Pancreas (tissue), 10 donors: ENCODE data around the gene ARL15. TPM values are rescaled to one million over a fixed set of nuclear protein-coding genes. Genes with fewer than 3 reads are reported as not detected.

Experiments
- ATAC-seq, 4 donors: fragments of 200-7000 bp; cut with Tn5 transposase; one replicate each; pipeline versions ENCODE4 v1.8.0 to v1.9.1; 2020; ENCODE audit warnings: mild to moderate bottlenecking in 4 of 4, moderate library complexity in 4 of 4
- DNase-seq, 6 donors: peaks; one replicate each; pipeline ENCODE4 v3.0.0-alpha.2; 2020
- FAIRE-seq: peaks from 2 replicates; lab custom pipeline; 2012; peaks lifted over from hg19 to GRCh38; lab: Jason Lieb, UNC
- H3K27ac ChIP-seq, 4 donors: fragments of 200-600 bp; sonication (generic); 1 replicate in 3 of 4; 2 replicates in 1 of 4; pipeline versions ENCODE4 v1.5.0 to v1.8.0; 2020
- H3K27me3 ChIP-seq, 4 donors: fragments of 200-600 bp; one replicate each; pipeline ENCODE4 v1.8.0; 2021
- H3K36me3 ChIP-seq, 3 donors: fragments of 200-600 bp; sonication (generic) in 1 of 3; one replicate each; pipeline versions ENCODE4 v1.5.0 to v1.8.0; 2020 to 2021
- H3K4me1 ChIP-seq, 3 donors: fragments of 200-600 bp; one replicate each; pipeline ENCODE4 v1.8.0; 2021
- H3K4me3 ChIP-seq, 4 donors: fragments of 200-600 bp; sonication (generic) in 2 of 4; one replicate each; pipeline versions ENCODE4 v1.5.0 to v1.8.0; 2020 to 2021
- H3K9me3 ChIP-seq, 4 donors: fragments of 200-600 bp; one replicate each; pipeline ENCODE4 v1.8.0; 2021
- WGBS, 2 donors: extraction: QIAGEN DNeasy Blood & Tissue Kit; methylation state at CpG; one replicate each; pipeline ENCODE4 v1.1.7; 2013; 5-methylcytosine and 5-hydroxymethylcytosine counted together
- intact Hi-C, 3 donors: fragments of 100-400 bp; cut with DNase I; formaldehyde crosslinking; loops; one replicate each; pipeline versions ENCODE4 v1.11.1 to v1.14.2; 2022
- polyA plus RNA-seq, 2 donors: library from polyadenylated mRNA; stranded (reverse); fragments of 200-250 nt; gene quantifications; one replicate each; pipeline ENCODE4 v1.2.3, GENCODE V29; 2013
- total RNA-seq, 6 donors: library from RNA; stranded (reverse); fragmentation: NEBNext Ultra II Directional in 4 of 6; extraction: Animal tissue kit (Norgen Biotek cat#: 25700) in 4 of 6; gene quantifications; one replicate each; pipeline versions ENCODE4 v1.2.1 to v1.2.4, GENCODE V29; 2021 to 2023
- TF ChIP-seq, protein P1 (sequence below), 4 donors: fragments of 200-600 bp; sonication (generic) in 3 of 4; IDR thresholded peaks; one replicate each; pipeline versions ENCODE4 v1.5.0 to v1.8.0; 2021; ENCODE audit warnings: antibody characterized with exemption in 4 of 4
- donor health status: healthy with polysubstance abuse.
- donor health status: DM: no; HTN: no; CAD: no; lungs with moderate emphysema.
- donor health status: DM: no; HTN: no; CAD: no.
- donor health status: control.
- donor health status: control.
- donor health status: Bipolar disorder and iron deficiency.
- donor health status: DM: yes; HTN: yes; CAD: no.
- donor health status: DM: no; HTN: no; CAD: no.
- donor health status: DM: no; HTN: no; CAD: no.
- donor health status: DM: yes; HTN: yes; CAD: no.

ARL15 gene
- total and polyA plus RNA-seq, 8 donors = 3.9 to 14.0 (median 6.7) TPM

DNA sequence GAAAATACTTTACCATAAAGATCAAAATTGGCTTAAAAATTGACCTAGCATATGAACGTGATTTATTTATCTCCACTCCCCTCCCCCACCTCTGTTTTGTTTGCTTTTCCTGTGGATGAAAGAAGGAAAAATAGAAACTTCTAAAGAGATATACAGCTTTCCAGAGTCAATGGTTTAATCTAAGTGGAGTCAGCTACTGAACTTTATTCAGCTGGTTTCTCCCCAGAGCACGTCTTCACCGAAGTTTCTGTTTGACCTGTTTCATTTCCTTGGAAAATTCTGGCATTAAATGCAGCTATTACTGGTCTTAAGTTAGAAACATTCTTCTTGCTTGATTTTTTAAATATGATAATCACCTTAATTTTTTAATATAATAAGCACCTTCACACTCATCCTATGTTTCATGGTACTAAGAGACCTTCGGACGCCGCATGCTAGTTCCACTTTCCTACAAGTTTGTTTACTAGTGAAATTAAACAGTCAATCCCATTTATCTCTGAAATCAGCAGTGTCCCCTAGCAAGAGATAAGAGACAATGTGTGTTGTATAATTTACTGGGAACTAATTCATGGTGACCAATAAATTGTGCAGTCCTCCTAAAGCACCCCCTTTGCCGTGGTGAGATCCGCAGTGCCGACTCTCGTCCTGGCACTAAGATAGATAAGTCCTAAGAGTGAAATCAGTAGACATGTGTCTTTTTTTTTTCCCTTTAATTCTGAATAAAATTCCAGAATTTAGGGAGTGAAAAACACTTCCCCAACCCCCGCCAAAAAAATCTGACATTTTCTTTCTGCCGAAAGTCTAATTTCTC is 89.9 kb downstream of the ARL15 start:
- Histone ChIP-seq H3K4me1 (no peaks in the 10 kb centered on the region), H3K4me3 (peak overlapping the region in 2 of 4 donors; percentile 36 to 38), H3K27ac (peak overlapping the region in 1 of 4 donors; percentile 25), H3K36me3 (no peaks in the 10 kb centered on the region), H3K27me3 (no peaks in the 10 kb centered on the region), H3K9me3 (no peaks in the 10 kb centered on the region)
- no peak for DNase-seq
- intact Hi-C loops = loop anchor here in 1 of 3 donors (10.0 kb wide), 1 partner anchor 1056 kb away; no protein-coding TSS in a partner anchor
- no peak for FAIRE-seq
- WGBS, 2 donors = 22 to 33% methylated on average over 12 of the region's 12 CpGs
- TF ChIP-seq, protein P1, sequence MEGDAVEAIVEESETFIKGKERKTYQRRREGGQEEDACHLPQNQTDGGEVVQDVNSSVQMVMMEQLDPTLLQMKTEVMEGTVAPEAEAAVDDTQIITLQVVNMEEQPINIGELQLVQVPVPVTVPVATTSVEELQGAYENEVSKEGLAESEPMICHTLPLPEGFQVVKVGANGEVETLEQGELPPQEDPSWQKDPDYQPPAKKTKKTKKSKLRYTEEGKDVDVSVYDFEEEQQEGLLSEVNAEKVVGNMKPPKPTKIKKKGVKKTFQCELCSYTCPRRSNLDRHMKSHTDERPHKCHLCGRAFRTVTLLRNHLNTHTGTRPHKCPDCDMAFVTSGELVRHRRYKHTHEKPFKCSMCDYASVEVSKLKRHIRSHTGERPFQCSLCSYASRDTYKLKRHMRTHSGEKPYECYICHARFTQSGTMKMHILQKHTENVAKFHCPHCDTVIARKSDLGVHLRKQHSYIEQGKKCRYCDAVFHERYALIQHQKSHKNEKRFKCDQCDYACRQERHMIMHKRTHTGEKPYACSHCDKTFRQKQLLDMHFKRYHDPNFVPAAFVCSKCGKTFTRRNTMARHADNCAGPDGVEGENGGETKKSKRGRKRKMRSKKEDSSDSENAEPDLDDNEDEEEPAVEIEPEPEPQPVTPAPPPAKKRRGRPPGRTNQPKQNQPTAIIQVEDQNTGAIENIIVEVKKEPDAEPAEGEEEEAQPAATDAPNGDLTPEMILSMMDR (IDR thresholded peaks at IDR 0.05) = no peak
- peak in 3 of 4 donors; percentile 55 to 69 (median 61) for ATAC-seq

GRCh38 chr5:54217826-54218503 is 92.4 kb downstream of the ARL15 start:
- H3K4me3 ChIP-seq = no peak overlapping the region
- FAIRE-seq (peak; percentile 75), ATAC-seq (peak; percentile 84 to 91 (median 91)), DNase-seq (peak in 3 of 6 donors; percentile 11 to 61 (median 36))
- H3K27me3 ChIP-seq = no peaks in the 10 kb centered on the region
- no peaks in the 10 kb centered on the region for H3K36me3 ChIP-seq
- intact Hi-C loops = loop anchor here in 1 of 3 donors (5.0 kb wide), 1 partner anchor 741 kb away; no protein-coding TSS in a partner anchor
- TF ChIP-seq, protein P1 (IDR thresholded peaks at IDR 0.05) = peak; percentile 44 to 71 (median 59)
- WGBS, 2 donors = 55 to 60% methylated on average over 8 of the region's 8 CpGs
- H3K27ac ChIP-seq = no peak overlapping the region
- no peaks in the 10 kb centered on the region for H3K4me1 ChIP-seq
- no peaks in the 10 kb centered on the region for H3K9me3 ChIP-seq

- FAIRE-seq (no peak), DNase-seq (no peak), ATAC-seq (no peak)
- TF ChIP-seq, protein P1 (IDR thresholded peaks at IDR 0.05) = no peak
- intact Hi-C loops = loop anchor here in 1 of 3 donors (5.0 kb wide), 1 partner anchor 738 kb away; no protein-coding TSS in a partner anchor
- no peaks in the 10 kb centered on the region for H3K4me1 ChIP-seq
- H3K4me3 ChIP-seq = no peak overlapping the region
- H3K9me3 ChIP-seq = no peaks in the 10 kb centered on the region
- 89 to 90% methylated on average over 12 of the region's 12 CpGs for WGBS, 2 donors
- H3K36me3 ChIP-seq = no peaks in the 10 kb centered on the region
- no peaks in the 10 kb centered on the region for H3K27me3 ChIP-seq
- H3K27ac ChIP-seq = no peak overlapping the region
Measured at GRCh38 chr5:54215233-54215736, 95.1 kb downstream of the ARL15 start.

DNA sequence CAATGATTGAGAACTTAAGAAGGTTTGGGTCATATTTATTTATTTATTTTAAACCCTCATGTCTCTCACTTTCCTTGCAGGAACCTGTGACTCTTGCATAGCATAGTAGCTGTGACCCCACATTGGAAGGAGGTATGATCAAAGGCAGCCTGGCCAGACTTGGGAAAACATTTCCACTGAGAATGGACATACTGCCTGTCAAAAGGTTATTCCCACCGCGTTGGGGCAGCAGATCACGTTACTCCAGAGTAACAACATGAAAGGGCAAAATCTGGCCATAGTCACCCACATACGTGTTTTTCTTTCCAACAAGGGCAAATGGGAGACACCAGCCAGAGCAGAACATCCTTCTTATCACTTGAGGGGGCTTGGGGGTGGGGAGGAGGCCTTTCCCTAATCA is 95.7 kb downstream of the ARL15 start:
- intact Hi-C loops = loop anchor here in 1 of 3 donors (5.0 kb wide), 1 partner anchor 737 kb away; no protein-coding TSS in a partner anchor
- 87 to 92% methylated on average over 4 of the region's 4 CpGs for WGBS, 2 donors
- Histone ChIP-seq H3K27me3 (no peaks in the 10 kb centered on the region), H3K27ac (no peak overlapping the region), H3K4me3 (no peak overlapping the region), H3K4me1 (peaks cover 0 to 4% (median 0%) of the 10 kb centered on the region in 3 donors), H3K36me3 (no peaks in the 10 kb centered on the region), H3K9me3 (no peaks in the 10 kb centered on the region)
- ATAC-seq (no peak), FAIRE-seq (no peak), DNase-seq (no peak)
- TF ChIP-seq, protein P1 (IDR thresholded peaks at IDR 0.05) = no peak
